NCI-H446 (cell line): ENCODE measurements around the gene SIRT1.
"Not testable (repeated sequence)": the region's sequence is repeated elsewhere in the genome, so short reads cannot be mapped to it uniquely, and the experiment has no call there.

Experiments used
- DNase-seq, 2 experiments: peaks; one replicate each; lab custom pipeline; 2025; lab: John Stamatoyannopoulos, UW

Gene SIRT1

GRCh38 chr10:67965456-67965855 is 81.0 kb downstream of the SIRT1 start:
- DNase-seq, result no peak

- DNase-seq, result not testable (repeated sequence)
Measured at GRCh38 chr10:67966035-67966434, 81.6 kb downstream of the SIRT1 start.
